ENCODE measurements around the gene BCR. TPM values are rescaled to one million over a fixed set of nuclear protein-coding genes. Genes with fewer than 3 reads are reported as not detected.

The BCR gene
- total RNA-seq, 4 donors from 2014 or later = 38.7 to 50.0 (median 47.5) TPM

DNA sequence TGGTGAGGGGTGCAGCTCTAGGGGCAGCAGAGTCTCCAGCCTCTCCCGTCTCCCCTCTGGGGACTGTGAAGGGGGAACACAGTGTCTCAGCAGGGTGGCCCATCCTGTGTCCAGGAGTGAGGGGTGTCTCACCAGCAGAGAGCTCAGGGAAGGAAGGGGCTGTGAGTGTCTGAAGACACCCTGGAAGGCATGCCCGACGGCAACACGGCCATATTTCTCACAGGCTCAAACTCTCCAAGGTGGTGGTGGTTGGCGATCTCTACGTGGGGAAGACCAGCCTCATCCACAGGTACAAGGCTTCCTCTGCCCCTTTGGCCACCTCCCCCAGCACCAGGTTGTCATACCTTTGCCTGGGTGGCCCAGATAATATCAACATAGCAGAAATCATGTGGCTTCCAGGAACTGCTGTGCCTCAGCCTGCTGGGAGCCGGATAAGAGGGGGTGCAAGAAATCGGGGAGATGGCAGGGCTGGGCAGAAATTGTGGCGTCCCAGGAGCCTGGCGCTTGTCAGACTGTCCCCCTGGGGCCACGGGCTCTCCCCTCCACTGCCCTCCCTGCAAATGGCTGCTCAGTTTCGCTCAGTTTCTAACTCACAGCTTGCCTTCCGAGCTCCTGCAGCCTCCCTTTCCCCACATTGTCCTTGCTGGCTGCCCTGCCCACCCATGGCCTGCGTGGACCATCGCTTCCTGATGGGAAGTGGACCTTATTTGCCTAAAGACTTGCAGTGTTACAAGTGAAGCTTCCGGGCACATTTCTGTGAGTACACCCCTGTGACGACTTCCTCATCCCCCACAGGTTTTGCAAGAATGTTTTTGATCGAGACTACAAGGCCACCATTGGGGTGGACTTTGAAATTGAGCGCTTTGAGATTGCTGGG, 27.8 kb upstream of the BCR start:
- Histone ChIP-seq H3K27me3 (no peaks in the 10 kb centered on the region), H3K4me1 (peaks cover 0 to 44% (median 9%) of the 10 kb centered on the region in 3 donors), H3K27ac (no peak overlapping the region), H3K9me3 (no peaks in the 10 kb centered on the region), H3K4me3 (no peak overlapping the region), H3K36me3 (peaks cover 0 to 30% (median 0%) of the 10 kb centered on the region in 3 donors)
- TF ChIP-seq POLR2A (IDR thresholded peaks at IDR 0.05) = no peak
- TF ChIP-seq, protein P1, sequence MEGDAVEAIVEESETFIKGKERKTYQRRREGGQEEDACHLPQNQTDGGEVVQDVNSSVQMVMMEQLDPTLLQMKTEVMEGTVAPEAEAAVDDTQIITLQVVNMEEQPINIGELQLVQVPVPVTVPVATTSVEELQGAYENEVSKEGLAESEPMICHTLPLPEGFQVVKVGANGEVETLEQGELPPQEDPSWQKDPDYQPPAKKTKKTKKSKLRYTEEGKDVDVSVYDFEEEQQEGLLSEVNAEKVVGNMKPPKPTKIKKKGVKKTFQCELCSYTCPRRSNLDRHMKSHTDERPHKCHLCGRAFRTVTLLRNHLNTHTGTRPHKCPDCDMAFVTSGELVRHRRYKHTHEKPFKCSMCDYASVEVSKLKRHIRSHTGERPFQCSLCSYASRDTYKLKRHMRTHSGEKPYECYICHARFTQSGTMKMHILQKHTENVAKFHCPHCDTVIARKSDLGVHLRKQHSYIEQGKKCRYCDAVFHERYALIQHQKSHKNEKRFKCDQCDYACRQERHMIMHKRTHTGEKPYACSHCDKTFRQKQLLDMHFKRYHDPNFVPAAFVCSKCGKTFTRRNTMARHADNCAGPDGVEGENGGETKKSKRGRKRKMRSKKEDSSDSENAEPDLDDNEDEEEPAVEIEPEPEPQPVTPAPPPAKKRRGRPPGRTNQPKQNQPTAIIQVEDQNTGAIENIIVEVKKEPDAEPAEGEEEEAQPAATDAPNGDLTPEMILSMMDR (IDR thresholded peaks at IDR 0.05) = no peak
- no peak for DNase-seq
- 78 to 79% methylated on average over 12 to 18 of the region's 19 CpGs for WGBS, 2 donors
- intact Hi-C loops (cut with DNase I) = no loop called here

DNA sequence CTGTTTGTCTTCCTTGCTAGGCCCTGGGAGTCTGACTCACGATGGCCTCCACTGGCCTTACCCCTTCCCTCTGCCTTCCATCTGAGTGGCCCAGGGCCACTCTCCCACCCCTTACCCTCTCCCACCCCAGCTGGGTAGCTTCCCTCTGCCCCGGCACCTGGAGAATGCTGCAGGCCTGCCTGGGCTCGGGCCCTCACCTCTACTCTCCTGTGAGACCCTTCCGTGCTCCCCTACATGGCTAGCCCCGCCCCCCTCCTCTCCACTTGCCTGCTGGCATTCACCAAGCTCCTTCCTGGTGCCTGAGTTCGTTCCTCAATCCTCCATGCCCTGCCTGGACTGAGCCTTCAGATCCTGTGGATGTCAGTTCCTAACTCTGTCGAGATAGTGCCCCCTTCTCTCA, 26.3 kb upstream of the BCR start:
- Histone ChIP-seq H3K9me3 (no peaks in the 10 kb centered on the region), H3K27me3 (no peaks in the 10 kb centered on the region), H3K4me3 (no peak overlapping the region), H3K36me3 (peaks cover 0 to 30% (median 0%) of the 10 kb centered on the region in 3 donors), H3K4me1 (peaks cover 0 to 31% (median 0%) of the 10 kb centered on the region in 3 donors), H3K27ac (no peak overlapping the region)
- intact Hi-C loops (cut with DNase I) = no loop called here
- TF ChIP-seq, protein P1 (IDR thresholded peaks at IDR 0.05) = no peak
- no peak for TF ChIP-seq POLR2A (IDR thresholded peaks at IDR 0.05)
- no peak for DNase-seq
- WGBS, 2 donors = 95% methylated on average over 4 to 7 of the region's 7 CpGs

DNA sequence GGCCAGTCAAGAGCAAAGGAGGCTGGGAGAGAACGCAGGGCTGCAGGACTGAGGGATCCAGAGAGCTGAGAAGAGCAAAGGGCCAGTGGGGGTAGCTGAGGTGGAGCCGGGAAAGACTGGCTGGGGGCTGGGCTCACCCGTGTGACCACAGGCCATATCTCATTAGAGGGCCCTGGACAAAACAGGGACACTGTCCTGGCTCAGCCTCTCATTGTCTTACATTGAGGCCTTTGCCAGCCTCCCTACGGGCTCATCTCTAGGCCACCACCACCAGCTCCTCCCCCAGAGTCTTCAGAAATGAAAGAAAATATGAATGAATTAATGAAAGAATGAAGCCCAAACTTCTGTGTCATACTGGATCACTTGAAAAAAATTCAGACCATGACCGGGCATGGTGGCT, 25.8 kb upstream of the BCR start:
- no peak overlapping the region for H3K4me3 ChIP-seq
- no peaks in the 10 kb centered on the region for H3K27me3 ChIP-seq
- 84 to 90% methylated on average over 4 to 5 of the region's 5 CpGs for WGBS, 2 donors
- TF ChIP-seq, protein P1 (IDR thresholded peaks at IDR 0.05) = no peak
- TF ChIP-seq POLR2A (IDR thresholded peaks at IDR 0.05) = no peak
- H3K4me1 ChIP-seq = peaks cover 0 to 26% (median 0%) of the 10 kb centered on the region in 3 donors
- no peaks in the 10 kb centered on the region for H3K9me3 ChIP-seq
- H3K27ac ChIP-seq = no peak overlapping the region
- H3K36me3 ChIP-seq = peaks cover 0 to 30% (median 0%) of the 10 kb centered on the region in 3 donors
- DNase-seq = no peak
- intact Hi-C loops (cut with DNase I) = no loop called here

GRCh38 chr22:23155143-23155542, 25.2 kb upstream of the BCR start:
- Histone ChIP-seq H3K9me3 (no peaks in the 10 kb centered on the region), H3K27me3 (no peaks in the 10 kb centered on the region), H3K36me3 (peaks cover 0 to 25% (median 0%) of the 10 kb centered on the region in 3 donors), H3K4me1 (peaks cover 0 to 20% (median 0%) of the 10 kb centered on the region in 3 donors), H3K4me3 (no peak overlapping the region), H3K27ac (no peak overlapping the region)
- no peak for TF ChIP-seq POLR2A (IDR thresholded peaks at IDR 0.05)
- TF ChIP-seq, protein P1 (IDR thresholded peaks at IDR 0.05) = no peak
- no peak for DNase-seq
- WGBS, 2 donors = 91 to 95% methylated on average over 3 of the region's 3 CpGs
- intact Hi-C loops (cut with DNase I) = no loop called here

DNA sequence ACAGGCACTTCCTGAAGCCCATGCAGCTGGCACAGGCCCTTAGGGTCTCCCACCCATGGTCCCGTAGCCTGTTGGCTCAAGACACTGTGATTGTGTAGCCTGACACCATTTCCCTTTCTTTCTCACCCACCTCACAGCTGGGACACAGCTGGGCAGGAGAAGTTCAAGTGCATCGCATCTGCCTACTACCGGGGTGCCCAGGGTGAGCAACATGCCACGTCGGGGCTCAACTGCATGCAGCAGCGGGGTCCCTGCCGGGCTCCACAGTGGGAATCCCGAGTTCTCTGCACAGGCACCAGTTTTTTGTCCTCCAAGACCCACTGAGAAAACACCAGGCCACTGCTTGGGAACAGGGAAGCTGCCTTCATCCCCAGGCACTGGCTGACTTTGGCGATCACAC, 24.5 kb upstream of the BCR start:
- H3K4me1 ChIP-seq = peaks cover 0 to 20% (median 0%) of the 10 kb centered on the region in 3 donors
- WGBS, 2 donors = 90 to 100% methylated on average over 4 to 8 of the region's 9 CpGs
- TF ChIP-seq POLR2A (IDR thresholded peaks at IDR 0.05) = no peak
- TF ChIP-seq, protein P1 (IDR thresholded peaks at IDR 0.05) = no peak

More for the DNA sequence above, 24.5 kb upstream of the BCR start:
- intact Hi-C loops (cut with DNase I) = no loop called here
- DNase-seq = no peak
- Histone ChIP-seq H3K27me3 (no peaks in the 10 kb centered on the region), H3K9me3 (no peaks in the 10 kb centered on the region), H3K36me3 (peaks cover 0 to 22% (median 0%) of the 10 kb centered on the region in 3 donors), H3K4me3 (no peak overlapping the region), H3K27ac (no peak overlapping the region)
